ENCODE data around the gene CINP. TPM values are rescaled to one million over a fixed set of nuclear protein-coding genes. Genes with fewer than 3 reads are reported as not detected.
A peak's percentile ranks its signal among the peaks of the same experiment; 100 is the strongest.

Gene CINP
- total and polyA plus RNA-seq, 7 donors, result 22.5 to 42.4 (median 33.5) TPM

DNA sequence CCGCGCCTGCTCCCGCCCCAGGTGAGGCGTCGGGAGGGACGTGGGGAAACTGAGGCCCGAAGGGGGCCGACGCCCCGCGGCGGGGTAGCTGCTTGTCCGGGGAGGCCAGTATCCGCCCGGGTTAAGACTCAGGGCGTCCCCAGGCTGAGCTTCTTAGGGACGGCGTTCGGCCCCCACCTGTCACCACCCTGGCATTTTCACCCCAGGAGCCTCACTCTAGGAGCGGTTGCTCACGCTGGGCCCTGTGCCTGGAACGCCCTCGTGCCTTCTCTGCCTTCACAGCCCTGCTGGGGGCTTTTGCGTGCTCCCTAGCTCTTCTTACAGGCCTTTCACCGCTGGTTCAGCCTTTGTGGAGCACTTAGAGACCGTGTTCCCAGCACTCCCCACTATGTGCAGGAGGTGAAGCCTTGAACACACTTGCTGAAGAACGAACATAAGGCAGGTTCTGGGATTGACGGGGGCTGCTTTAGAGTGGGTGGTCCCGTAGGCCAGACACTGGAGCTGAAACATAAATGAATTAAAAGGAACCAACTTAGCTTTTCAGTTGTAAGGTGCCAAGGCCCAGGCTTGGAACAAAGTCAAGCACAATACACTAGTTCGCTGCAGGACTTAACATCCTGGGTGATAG lies 42.5 kb downstream of the CINP start:
- TF ChIP-seq, protein P1, sequence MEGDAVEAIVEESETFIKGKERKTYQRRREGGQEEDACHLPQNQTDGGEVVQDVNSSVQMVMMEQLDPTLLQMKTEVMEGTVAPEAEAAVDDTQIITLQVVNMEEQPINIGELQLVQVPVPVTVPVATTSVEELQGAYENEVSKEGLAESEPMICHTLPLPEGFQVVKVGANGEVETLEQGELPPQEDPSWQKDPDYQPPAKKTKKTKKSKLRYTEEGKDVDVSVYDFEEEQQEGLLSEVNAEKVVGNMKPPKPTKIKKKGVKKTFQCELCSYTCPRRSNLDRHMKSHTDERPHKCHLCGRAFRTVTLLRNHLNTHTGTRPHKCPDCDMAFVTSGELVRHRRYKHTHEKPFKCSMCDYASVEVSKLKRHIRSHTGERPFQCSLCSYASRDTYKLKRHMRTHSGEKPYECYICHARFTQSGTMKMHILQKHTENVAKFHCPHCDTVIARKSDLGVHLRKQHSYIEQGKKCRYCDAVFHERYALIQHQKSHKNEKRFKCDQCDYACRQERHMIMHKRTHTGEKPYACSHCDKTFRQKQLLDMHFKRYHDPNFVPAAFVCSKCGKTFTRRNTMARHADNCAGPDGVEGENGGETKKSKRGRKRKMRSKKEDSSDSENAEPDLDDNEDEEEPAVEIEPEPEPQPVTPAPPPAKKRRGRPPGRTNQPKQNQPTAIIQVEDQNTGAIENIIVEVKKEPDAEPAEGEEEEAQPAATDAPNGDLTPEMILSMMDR (IDR thresholded peaks at IDR 0.05), result no peak
- DNase-seq (peak; percentile 59 to 85), ATAC-seq (peak; percentile 5 to 9 (median 6))
- intact Hi-C loops (cut with DNase I), result loop anchor here in 1 of 2 donors (5.0 kb wide), 1 partner anchor 192 kb away; no protein-coding TSS in a partner anchor
- 3 to 9% (median 4%) methylated on average over 14 to 30 of the region's 30 CpGs for WGBS, 3 donors
- Histone ChIP-seq H3K27ac (peak overlapping the region; percentile 99), H3K4me1 (peaks cover 29% of the 10 kb centered on the region), H3K9me3 (no peaks in the 10 kb centered on the region), H3K4me3 (peak overlapping the region; percentile 85), H3K36me3 (ENCODE audit: insufficient read depth in 1 of 2, low read depth in 1 of 2) (peaks cover 0 to 10% of the 10 kb centered on the region in 2 donors), H3K27me3 (ENCODE audit: insufficient read depth in 3 of 3, low read length in 2 of 3) (no peaks in the 10 kb centered on the region)

DNA sequence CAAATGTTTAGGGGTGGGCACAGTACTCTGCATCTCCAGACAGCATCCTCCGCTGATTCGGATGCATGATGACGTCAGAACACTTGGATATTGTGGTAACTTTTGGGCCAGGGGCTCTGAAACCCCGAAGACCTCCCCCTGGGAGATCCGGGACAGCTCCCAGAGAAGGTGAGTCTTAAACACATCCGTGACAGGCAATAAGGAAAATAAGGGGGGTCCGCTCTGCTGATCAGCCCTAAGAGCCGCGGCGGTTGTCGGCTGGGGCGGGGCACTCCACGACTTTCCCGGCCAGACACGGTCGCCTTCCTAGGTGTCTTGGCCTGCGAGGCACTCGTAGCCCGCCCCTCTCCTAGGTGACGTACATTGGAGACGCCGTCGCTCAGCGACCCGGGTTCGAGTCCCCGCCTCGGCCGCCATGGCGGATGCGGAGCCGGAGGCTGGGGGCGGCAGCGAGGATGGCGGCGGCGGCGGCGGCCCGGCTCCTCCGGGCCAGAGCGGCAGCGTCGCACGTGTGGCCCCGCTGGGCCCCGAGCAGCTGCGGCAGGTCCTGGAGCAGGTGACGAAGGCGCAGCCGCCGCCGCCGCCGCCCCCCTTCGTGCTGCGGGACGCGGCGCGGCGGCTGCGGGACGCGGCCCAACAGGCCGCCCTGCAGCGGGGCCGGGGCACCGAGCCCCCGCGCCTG lies 43.2 kb downstream of the CINP start, which contains the start of gene ZNF839:
Gene ZNF839, plus strand, starts transcription at position 396 of the 682 bp plus-strand sequence. Its CDS starts 20 bp downstream, at position 416.
- H3K4me1 ChIP-seq, result peaks cover 32% of the 10 kb centered on the region
- no peaks in the 10 kb centered on the region for H3K27me3 ChIP-seq (ENCODE audit: insufficient read depth in 3 of 3, low read length in 2 of 3)
- intact Hi-C loops (cut with DNase I), result loop anchor here (2.0 to 10.0 kb wide), 4 partner anchors 43 to 355 kb away; partner anchors contain the start of genes DYNC1H1 (in 2 of the 2), CINP (in 1 of the 2), HSP90AA1 (in 1 of the 2) and TECPR2 (in 1 of the 2)
- ATAC-seq (peak; percentile 65 to 66 (median 66)), DNase-seq (peak; percentile 94 to 98)
- H3K9me3 ChIP-seq, result no peaks in the 10 kb centered on the region
- WGBS, 3 donors, result 0 to 1% (median 0%) methylated on average over 38 to 71 of the region's 71 CpGs
- peaks cover 0 to 10% of the 10 kb centered on the region in 2 donors for H3K36me3 ChIP-seq (ENCODE audit: insufficient read depth in 1 of 2, low read depth in 1 of 2)
- peak within 1 kb of the TSS; percentile 99 for H3K27ac ChIP-seq
- H3K4me3 ChIP-seq, result peak within 1 kb of the TSS; percentile 85
- TF ChIP-seq, protein P1 (IDR thresholded peaks at IDR 0.05), result no peak

DNA sequence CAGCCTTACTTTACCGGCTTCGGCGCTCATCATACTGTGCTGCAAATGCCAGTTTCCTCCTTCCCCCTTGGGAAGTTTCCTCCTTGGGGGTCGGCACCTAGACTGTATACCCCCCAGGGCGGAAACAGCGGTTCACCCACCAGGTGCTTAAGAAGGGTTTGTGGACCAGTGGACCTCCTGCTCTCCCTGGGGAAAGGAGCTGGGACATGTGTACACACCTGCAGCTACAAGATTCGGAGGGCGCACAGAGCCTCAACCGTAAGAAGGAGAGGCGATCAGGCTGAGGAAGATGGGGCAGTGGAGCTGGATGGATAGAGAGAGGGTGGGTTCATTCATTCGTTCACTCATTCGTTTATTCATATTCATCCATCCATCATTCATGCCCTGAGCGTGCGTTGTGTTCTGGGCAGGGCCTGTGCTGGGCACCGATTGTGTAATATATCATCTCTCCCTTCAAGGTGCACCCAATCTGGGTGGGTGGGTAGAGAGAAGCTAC lies 43.9 kb downstream of the CINP start:
- TF ChIP-seq, protein P1 (IDR thresholded peaks at IDR 0.05), result no peak
- peaks cover 34% of the 10 kb centered on the region for H3K4me1 ChIP-seq
- peak overlapping the region; percentile 85 for H3K4me3 ChIP-seq
- 62 to 66% (median 65%) methylated on average over 15 of the region's 15 CpGs for WGBS, 3 donors
- ATAC-seq (no peak), DNase-seq (no peak)
- no peaks in the 10 kb centered on the region for H3K27me3 ChIP-seq (ENCODE audit: insufficient read depth in 3 of 3, low read length in 2 of 3)
- peaks cover 0 to 10% of the 10 kb centered on the region in 2 donors for H3K36me3 ChIP-seq (ENCODE audit: insufficient read depth in 1 of 2, low read depth in 1 of 2)
- H3K27ac ChIP-seq, result peak overlapping the region; percentile 99
- intact Hi-C loops (cut with DNase I), result loop anchor here (2.0 to 10.0 kb wide), 3 partner anchors 44 to 354 kb away; partner anchors contain the start of genes DYNC1H1 (in 2 of the 2), CINP (in 1 of the 2), HSP90AA1 (in 1 of the 2) and TECPR2 (in 1 of the 2)
- no peaks in the 10 kb centered on the region for H3K9me3 ChIP-seq

DNA sequence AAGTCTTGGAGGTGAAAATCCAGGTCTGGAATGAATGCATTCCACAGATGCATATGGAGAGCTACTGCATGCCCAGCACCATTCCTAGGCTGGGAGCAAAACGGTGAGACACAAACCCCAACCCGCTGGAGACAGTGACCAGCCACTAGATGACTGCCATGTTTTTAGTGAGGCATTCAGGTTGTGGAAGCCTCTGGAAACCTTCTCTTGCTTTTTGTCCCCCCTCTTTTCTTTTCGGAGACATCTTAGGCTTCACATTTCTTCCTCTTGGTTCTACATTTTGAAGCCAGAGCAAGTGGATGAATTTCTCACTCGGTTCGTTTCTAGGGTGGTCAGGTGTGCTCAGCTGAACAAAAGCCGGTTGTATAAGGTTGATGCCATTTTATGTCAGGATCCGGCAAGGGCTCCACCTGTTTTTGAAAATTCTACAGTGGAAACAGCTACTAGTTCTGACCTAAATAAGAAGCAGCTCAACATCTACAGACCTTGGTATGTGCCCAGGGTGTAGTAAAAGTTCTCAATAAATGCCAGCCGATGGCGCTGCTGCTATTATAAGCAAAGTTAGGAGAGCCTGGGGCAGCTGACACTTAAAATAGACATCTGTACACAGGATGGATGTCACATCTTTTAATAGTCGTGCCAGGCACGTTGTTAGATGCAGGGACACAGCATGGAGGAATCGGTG lies 45.0 kb downstream of the CINP start:
- H3K4me3 ChIP-seq, result peak overlapping the region; percentile 70
- TF ChIP-seq, protein P1 (IDR thresholded peaks at IDR 0.05), result peak; percentile 28
- H3K27ac ChIP-seq, result peak overlapping the region; percentile 99
- DNase-seq (peak in 1 of 2 donors; percentile 77), ATAC-seq (peak; percentile 64 to 70 (median 67))
- peaks cover 0 to 9% of the 10 kb centered on the region in 2 donors for H3K36me3 ChIP-seq (ENCODE audit: insufficient read depth in 1 of 2, low read depth in 1 of 2)
- peaks cover 33% of the 10 kb centered on the region for H3K4me1 ChIP-seq
- intact Hi-C loops (cut with DNase I), result loop anchor here (2.0 to 10.0 kb wide), 3 partner anchors 45 to 353 kb away; partner anchors contain the start of genes DYNC1H1 (in 2 of the 2), CINP (in 1 of the 2), HSP90AA1 (in 1 of the 2) and TECPR2 (in 1 of the 2)
- 24 to 29% (median 24%) methylated on average over 12 of the region's 12 CpGs for WGBS, 3 donors
- H3K27me3 ChIP-seq (ENCODE audit: insufficient read depth in 3 of 3, low read length in 2 of 3), result no peaks in the 10 kb centered on the region
- H3K9me3 ChIP-seq, result no peaks in the 10 kb centered on the region

All from psoas muscle (tissue), 8 donors.